GM11168 (cell line): ENCODE measurements around the gene RET.

Experiments
- in situ Hi-C: fragments of 300-500 bp; cut with MboI; formaldehyde crosslinking; loops from one replicate; pipeline ENCODE4 v1.12.0; 2022; ENCODE audit warnings: low sequenced_read_pairs; ENCODE audit not compliant: unreplicated experiment

Gene RET

DNA sequence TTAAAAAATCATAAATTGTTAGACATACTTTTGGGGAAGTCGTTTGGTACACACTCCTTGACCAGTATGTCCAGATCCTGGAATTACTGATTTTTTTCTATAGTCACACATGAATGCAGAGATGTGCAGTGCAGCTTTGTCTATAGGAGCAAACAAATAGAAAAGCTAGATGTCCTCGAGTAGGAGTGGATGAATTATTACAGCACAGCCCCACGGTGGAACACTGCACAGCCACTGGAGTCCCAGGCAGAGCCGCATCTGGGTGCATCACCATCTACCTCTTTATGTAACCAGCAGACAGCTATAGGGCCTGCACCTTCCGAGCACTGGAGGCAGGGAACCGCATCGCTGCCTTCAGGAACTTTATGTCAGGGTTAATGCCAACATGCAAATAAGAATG, 17.0 kb upstream of the RET start:
- in situ Hi-C loops, result no loop called here

DNA sequence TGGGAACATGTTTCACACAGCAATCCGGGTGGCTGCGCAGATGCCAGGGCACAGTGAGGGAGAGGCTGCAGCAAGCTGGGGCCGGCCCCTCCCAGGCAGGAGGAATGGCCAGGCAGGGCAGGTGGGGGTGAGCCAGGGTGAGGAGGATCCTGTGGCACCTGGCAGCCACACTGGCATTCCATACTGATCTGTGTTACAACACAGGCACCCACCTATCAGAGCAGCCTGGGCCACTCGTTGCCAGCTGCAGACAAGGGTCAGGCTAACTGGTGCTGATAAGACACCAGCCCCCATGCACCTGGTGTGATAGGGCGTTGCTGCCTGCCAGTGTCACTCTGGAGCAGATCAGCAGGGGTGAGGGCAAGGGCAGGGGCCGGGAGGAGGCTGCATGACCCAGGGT, 16.6 kb upstream of the RET start:
- in situ Hi-C loops, result no loop called here

DNA sequence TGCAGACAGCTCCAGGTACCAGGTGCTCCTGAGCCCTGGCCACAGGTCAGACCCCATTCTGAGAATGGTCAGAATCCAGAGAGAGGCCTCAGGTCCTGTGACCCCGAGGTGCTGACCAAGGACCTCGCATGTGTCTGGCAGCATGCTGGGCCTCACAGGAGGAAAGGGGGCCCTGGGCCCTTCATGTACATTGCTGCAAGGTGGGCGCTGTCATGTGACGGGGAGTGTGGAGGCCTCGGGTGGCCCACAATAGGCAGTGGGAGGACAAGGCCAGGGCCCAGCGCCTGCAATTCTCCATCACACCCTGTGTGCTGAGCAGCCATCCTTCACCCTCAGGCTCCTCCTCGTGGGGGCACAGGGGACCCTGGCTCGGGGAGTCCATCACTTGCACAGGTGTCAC, 15.5 kb upstream of the RET start:
- in situ Hi-C loops, result no loop called here

DNA sequence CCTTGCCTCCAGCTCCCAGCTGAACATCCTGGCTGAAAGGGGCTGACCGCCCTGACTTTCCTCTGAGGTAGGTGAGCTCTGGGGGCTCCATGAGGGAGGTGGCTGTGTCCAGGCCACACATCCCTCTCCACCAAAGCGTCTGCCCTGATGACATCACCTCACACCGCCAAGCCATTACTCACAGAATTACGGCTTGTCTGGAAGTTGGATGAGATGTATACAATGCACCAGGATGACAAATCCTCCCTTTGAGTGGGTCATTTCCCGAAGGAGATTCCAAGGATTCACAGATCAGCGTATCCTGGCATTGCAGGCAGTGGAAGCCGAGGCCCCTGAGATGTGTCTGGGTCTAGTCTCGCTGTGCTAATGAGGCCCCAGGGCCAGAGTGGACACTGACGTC, 15.1 kb upstream of the RET start:
- in situ Hi-C loops, result no loop called here

GRCh38 chr10:43062402-43063160, 14.3 kb upstream of the RET start:
- in situ Hi-C loops, result no loop called here

DNA sequence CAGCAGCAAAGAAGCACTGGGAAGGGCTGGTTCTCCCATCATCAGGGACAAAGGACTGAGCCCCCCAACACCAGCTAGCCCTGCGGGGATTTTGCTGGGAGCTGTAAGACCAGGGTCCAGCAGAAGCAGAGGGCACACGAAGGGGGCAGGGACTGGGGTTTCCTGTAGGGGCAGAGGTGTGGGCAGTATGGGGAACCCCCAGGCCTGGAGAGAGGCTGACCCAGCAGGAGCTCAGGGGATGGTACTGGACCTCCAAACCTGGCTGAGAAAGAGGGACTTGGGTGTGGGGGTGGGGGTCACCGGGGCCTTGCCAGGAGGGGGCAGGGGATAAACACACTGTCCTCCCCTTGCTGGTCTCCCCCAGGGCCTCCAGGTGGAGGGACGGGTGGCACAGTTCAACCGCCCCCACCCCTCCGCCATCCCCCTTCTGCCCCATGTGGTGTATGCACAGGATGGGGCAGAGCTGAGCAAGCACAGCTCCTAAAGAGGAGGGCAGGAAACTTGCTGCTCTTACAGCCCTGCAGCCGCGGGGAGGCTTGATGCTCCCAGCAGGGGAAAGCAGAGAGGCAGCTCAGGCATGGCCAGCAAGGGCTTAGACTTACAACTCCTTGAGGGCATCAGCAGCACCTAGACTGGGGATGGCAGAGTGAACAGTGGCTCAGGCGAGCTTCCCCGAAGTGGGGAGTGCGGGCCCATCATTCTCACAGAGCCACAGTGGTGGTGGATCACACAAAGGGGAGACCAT, 12.4 kb upstream of the RET start:
- in situ Hi-C loops, result no loop called here

- in situ Hi-C loops, result no loop called here
These were observed 11.6 kb upstream of the RET start for GRCh38 chr10:43065234-43065633.

DNA sequence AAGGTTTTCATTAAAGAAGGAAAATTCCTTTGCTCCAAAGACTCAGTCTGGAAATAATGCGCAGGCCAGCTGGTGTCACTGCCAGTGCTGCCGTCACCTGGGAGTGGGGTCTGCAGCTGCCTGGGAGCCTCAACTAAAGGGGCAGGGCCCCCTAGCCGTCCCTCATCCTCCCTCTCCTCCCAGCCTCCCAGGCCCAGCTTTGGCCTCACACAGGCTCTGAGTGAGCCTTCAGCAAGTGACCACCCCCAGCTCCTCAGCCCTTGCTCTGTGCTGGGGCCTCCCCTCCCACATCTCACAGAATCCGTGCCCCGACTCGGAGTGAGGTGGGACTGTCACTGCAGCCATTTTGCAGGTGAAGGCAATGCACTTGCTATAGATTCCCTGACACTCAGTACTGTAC, 11.1 kb upstream of the RET start:
- in situ Hi-C loops, result no loop called here

- in situ Hi-C loops, result no loop called here
These were observed 10.4 kb upstream of the RET start for GRCh38 chr10:43066481-43066880.

GRCh38 chr10:43067391-43068135, 9.3 kb upstream of the RET start:
- in situ Hi-C loops, result no loop called here

- in situ Hi-C loops, result no loop called here
These were observed 8.8 kb upstream of the RET start for GRCh38 chr10:43068136-43068395.

DNA sequence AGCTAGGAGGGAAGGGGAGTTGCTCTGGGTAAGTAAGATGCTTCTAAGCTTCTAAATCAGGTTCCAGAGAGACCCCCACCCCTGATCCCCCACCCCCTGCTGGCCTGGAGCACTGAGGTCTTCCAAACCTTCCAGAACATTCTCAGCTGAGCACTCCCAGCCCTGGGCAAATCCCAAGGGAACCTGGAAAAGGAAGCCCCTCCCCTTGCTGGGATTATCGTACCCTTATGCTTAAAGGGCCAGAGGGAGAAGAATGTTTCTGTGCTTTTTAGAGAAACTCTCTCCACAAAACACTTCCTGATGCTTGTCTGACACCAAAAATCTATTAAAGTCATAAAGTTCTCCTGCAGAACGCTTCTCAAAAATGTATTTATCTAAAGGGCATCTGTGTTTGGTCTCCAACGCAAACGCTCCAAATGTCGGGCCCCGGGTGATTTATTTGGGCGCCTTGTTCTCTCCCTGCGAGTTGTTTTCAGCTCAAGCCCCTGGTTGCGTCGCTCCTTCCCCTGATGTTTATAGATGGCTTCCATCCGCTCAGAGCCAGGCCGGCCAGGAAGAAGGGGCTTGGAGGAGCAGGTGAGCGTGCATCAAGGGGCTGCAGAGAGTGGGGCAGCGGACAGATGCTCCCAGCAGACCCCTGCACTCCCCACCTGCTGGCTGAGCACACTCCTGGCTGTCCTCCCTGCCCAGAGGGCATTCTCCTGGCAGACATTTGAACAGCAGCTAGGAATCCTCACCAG, 8.2 kb upstream of the RET start:
- in situ Hi-C loops, result no loop called here

DNA sequence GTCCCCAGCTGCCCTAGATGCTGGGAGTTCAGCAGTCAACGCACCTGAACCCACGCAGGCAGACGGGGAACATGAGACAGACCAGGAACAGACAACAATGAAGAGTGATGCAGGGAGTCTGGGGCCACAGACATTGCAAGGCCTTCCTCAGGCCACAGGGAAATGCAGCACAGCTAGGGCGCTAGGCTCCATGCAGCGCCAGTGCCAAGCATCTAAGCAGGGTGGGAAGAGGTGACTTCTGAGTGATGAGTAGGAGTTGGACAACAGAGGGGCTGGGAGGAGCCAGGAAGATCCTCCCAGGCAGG, 7.7 kb upstream of the RET start:
- in situ Hi-C loops, result no loop called here

DNA sequence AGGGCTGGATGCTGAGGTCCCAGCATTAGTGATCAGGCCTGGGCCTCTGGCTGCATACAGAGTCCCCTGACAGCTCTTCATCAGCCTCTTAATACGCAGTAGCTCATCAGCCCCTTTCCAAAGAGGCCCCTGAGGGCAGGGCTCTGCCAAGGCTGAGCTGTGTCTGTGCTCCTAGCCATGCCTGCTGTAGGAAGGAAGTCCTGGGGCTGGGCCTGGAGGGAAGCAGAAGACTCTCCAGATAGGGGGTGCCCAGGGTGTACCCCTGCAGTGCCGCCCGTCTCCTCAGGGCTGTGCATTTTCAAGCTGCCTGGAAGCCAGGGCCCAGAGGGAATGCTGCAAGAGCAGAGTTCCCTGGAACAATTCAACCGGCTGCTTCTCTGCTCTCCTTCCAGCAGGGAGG, 7.3 kb upstream of the RET start:
- in situ Hi-C loops, result no loop called here

DNA sequence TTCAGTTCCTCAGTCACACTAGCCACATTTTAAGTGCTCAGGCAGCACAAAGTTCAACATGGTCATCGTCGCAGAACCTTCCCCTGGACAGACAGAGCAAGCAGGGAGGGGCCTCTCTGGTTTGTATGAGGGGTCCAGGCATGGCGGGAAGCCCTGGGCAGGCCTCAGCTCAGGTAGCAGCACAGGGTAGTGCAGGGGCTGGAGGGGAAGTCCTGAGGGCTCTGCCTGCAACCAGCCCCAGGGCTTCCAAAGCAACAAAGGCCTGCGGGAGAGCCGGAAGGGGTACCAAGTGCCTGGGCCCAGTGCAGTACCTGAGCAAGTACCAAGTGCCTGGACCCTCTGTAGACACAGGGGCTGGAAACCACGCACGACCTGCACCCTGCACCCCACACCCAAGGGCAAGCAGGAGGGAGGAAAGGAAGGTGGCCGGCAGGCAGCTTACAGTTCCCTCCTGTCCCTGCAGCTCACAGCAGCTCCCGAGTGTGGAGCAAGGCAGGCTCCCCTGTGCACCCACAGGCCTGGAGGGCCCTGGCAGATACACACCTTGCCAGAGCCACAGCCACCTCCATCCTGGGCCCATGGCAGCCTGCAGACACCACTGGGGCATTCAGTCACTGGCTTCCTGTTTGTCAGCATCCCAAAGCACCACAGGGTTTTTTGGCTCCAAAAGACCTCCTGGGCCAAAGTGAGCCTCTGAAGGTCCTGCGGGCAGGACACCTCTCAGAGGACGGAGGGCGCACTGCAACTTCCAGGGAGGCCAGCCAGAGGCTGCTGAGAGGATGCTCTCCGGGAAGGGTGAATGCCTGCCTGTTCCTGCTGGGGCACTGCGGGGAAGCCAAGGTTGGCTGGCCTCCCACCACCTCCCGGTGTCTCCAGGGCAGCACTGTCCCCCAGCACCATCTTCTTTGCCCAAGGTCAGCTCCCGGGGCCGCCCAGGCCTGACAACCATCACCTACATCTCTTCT, 6.5 kb upstream of the RET start:
- in situ Hi-C loops, result no loop called here

- in situ Hi-C loops, result no loop called here
These were observed 4.8 kb upstream of the RET start for GRCh38 chr10:43071865-43072650.

DNA sequence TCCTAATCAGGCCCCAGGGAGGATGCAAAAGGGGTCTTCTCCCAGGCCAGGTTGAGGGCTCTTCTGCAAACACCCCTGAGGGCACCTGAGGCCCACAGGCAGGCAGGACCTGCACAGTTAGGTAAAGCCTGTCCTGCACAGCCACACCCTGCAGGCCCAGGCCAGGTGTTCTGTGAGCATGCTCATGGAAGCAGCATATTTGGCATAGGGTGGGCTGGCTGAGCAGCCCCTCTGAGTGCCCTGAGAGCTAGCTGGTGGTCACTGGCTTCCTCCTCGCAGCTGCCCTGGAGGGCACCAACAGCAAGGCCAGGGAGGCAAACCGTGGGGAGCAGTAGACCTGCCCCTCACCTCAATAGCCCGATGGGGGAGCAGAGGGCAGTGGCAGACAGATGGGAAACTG, 3.7 kb upstream of the RET start:
- in situ Hi-C loops, result no loop called here

DNA sequence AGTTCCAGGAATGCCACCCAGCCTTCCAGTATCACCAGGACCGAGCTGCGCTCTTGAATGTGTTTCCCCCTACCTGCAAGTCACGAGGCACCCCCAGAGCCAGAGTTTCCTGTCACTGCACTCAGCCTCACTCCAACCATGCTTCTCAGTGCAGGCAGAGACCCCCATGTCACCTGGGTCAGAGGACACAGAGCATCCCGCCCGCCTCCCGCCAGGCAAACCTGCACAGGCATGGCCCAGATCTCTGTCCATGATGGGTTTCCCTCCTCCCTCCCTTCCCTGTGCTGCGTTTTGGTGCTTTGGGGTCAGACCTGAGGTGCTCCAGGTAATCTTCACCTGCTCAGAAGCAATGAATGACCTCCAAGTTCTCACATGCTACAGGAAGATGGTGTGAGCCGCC, 3.1 kb upstream of the RET start:
- in situ Hi-C loops, result no loop called here

DNA sequence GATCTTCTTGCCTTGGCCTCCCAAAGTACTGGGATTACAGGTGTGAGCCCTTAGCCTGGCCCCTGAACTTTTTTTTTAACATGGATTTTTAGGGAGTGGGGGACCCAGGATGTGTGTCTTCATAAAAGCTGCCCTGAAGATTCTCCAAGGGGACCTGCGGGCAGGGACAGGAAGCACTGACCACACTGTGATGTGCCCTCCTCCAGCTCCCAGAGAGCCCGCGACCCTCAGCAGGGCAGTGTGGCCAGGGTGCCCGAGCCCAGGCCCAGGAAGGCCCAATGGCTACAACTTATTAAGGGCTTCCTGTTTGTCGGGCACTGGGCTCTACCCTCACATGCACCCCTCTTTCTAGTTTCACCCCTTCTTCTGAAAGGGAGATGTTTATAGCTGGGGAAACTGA, 2.5 kb upstream of the RET start:
- in situ Hi-C loops, result no loop called here
